Measurements from ENCODE around the gene PARD3.

- TF ChIP-seq CTCF (IDR thresholded peaks at IDR 0.05) (no peak), POLR2A (IDR thresholded peaks at IDR 0.05) (no peak)
These were observed 595.1 kb downstream of the PARD3 start for GRCh38 chr10:34219753-34220548.
